EL (cell line): Measurements from ENCODE around the gene MYO7A.

Experiments
- DNase-seq: peaks from one replicate; pipeline ENCODE4 v3.0.0-alpha.2; 2016

Gene MYO7A

GRCh38 chr11:77202941-77203900 is 75.2 kb downstream of the MYO7A start:
- no peak for DNase-seq

DNA sequence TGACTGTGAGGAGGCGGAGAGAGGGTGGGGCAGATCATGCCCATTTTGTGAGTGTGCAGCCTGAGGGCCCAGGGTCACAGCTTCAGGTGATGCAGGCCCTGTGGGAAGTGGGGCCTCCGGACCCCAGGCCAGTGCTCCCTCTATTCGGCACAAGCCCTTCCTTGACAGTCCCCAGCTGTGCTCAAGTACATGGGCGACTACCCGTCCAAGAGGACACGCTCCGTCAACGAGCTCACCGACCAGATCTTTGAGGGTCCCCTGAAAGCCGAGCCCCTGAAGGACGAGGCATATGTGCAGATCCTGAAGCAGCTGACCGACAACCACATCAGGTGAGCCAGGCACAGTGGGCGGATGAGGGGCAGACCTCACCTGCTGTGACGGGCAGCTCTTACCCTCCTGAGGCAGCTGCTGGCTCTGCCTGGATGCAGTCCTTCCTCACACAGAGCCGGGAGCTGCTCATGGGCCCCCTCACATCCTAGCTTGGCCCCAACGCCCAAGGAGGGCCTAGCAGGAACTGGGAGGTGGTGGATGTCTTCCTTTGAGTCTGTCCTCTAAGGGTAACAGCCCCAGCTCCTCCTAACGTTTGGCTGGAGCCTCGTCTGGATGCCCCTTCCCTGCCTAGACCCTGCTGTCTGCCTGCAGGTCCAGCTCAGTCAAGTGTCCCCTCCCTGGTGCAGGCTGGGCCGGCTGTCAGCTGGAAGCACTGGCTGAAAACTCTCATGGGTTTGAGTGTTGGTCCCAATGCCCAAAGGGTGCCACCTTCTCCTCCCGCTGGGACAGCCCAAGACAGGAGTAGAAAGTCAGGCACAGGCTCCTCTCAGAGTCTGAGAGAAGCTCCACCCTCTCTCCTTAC is 76.1 kb downstream of the MYO7A start:
- DNase-seq, result no peak

GRCh38 chr11:77204754-77205466 is 76.9 kb downstream of the MYO7A start:
- DNase-seq, result no peak

- DNase-seq, result no peak
Observed at GRCh38 chr11:77205467-77206263, 77.6 kb downstream of the MYO7A start.

- DNase-seq, result no peak
Observed at GRCh38 chr11:77206264-77207018, 78.4 kb downstream of the MYO7A start.

DNA sequence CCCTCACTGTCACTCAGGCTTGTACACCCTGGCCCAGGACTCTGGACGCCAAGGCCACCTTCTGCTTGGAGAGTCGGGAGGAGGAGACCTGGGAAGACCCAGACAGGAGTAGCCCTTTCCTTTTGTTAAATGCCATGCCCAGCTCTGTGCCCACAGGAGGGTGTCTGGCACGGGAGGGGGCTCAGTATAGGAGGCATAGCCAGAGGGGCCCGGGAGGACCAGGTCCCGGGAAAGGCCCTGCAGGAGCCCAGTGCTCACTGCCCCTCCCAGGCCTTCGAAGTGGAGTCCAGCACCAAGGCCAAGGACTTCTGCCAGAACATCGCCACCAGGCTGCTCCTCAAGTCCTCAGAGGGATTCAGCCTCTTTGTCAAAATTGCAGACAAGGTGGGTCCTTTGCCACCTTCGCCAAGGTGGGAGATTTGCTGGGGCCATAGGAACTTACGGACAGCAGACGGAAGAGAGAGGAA is 79.0 kb downstream of the MYO7A start:
- no peak for DNase-seq

DNA sequence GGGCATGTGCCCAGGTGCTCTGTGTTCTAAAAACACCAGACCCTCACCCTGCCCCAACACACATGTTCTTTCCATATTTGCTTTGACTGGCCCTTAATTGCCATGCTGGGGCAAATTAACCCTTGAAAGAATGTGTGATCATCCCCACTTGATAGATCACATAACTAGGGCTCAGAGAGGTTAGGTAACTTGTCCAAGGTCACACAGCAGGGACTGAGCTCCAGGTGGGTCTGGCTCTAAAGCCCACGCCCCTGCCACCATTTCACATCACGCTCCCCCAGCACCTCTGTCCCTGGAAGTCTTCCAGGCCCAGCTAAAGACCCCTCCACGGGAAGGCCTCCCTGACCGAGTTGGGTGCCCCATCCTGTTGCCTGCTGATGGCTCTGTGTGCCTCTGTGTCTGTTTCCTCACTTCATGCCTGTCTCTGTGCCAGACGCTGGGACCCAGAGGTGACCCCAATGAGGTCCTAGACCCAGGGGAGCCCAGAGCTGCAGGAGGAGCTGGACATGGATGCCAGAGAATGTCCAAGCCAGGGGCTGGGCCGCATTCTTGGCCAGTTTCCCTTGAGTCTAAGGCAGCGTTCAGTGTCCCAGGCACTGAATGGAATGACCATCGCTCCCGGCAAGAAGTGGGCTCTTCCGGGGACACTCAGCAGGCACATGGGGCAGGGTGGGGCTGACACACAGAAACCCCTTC is 79.7 kb downstream of the MYO7A start:
- no peak for DNase-seq

DNA sequence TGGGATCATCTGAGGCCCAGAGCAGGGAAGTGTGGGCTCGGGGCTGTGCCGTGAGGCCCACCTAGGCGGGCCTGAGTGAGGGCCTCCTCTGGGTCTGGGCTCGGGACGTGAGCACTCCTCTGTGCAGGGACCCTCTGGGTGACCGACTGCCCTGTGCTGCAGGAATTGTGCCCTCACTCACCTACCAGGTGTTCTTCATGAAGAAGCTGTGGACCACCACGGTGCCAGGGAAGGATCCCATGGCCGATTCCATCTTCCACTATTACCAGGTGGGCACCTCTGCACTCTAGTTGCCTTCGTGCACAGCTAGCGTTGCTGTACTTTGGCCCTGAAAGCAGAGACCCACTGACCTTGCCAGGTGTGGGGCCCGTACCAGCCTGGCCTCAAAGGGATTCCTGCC is 80.5 kb downstream of the MYO7A start:
- DNase-seq, result no peak

- DNase-seq, result no peak
Observed at GRCh38 chr11:77209663-77210062, 81.6 kb downstream of the MYO7A start.

GRCh38 chr11:77211040-77211451 is 83.0 kb downstream of the MYO7A start:
- no peak for DNase-seq

- DNase-seq, result no peak
Observed at GRCh38 chr11:77211594-77212251, 83.7 kb downstream of the MYO7A start.

DNA sequence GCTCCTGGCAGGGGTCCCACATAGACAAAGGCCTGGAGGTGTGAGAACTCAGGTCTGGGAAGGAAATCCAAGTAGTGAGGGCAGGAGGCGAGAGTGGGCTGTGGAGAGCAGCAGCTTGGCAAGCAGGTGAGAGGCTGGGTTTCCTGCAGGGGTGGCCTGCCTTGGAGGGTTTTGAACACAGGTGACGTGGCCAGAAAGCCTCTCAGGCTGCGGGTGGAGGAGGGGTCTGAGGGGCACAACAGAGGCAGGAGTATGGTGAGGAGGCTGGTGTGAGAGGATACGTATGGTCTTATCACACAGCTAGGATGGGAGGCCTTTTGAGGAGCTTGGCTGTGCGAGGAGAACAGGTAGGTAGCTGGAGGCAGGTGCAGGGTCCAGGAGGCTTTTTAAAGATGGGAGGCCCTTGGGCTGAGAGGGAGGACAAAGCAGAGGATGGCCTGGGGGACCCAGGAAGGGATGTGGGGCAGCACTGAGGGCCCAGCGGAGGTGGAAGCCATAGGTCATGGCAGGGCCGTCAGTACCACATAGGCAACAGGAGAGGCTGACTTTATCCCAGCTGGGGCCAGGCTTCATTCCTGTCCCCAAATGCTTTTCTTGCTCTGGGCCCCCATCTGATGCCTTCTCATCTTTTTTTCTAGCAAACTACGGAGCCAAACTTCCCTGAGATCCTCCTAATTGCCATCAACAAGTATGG is 84.4 kb downstream of the MYO7A start:
- DNase-seq, result no peak

- no peak for DNase-seq
Observed at GRCh38 chr11:77213029-77213579, 85.1 kb downstream of the MYO7A start.

DNA sequence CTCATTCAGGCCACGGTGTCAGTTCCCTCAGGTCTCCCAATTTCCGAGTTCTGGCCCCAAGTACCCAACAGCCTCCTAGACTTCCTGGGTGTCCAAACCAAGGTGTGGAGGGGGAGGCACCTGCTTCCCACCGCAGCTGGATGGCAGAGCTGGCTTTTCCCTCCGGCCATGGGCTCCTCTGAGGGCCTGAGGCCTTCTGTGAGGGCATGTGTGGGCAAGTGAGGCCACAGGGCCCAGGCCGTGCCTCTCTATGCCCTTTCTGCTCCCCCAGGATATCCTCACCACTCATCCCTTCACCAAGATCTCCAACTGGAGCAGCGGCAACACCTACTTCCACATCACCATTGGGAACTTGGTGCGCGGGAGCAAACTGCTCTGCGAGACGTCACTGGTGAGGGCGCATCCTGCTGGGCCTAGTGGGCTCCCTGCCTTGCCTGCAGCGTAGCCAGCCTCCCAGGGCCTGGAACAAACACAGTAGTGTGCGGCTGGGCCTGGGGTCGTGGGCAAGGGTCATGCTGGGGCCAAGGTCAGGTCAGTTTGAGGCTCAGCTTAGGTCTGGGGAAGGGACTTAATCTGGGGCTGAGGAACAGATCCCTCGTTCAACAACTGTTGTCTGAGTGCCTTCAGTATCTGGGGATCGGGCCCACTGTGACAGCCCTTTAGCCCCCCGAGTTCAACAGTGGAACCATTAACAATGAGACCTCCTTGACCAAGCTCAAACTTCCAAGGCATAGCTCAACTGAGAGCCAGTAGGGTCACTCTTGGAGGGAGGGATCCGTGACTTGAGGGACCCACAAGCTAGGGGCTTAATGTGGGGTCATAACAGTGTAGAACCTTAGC is 85.8 kb downstream of the MYO7A start:
- no peak for DNase-seq

GRCh38 chr11:77214557-77214956 is 86.5 kb downstream of the MYO7A start:
- DNase-seq, result no peak

DNA sequence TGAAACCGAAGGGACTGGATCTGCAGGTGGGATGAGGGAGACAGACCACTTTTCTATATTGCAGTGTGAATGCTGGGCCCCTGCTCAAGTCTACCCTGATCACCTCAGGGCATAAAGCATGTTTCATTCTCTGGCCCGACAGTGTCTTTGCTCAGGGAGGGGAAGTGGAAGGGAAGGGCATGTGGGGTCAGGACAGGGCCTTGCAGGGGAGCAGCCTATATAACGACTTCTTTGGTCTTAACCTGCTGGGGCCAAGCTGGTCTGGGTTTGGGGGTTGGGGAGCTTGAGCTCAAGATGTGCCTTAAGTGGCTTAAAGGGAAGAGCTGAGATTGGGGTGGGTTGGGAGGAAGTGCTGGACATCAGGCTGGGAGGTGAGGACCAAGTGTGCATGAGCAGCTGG is 87.1 kb downstream of the MYO7A start:
- no peak for DNase-seq

- DNase-seq, result no peak
Observed at GRCh38 chr11:77217156-77217555, 89.1 kb downstream of the MYO7A start.

GRCh38 chr11:77223797-77224196 is 95.8 kb downstream of the MYO7A start:
- no peak for DNase-seq
